Transverse colon (tissue), 4 donors: ENCODE measurements around the gene HECTD2. TPM values are rescaled to one million over a fixed set of nuclear protein-coding genes. Genes with fewer than 3 reads are reported as not detected.

Experiments used
- DNase-seq: peaks from one replicate; pipeline ENCODE4 v3.0.0-alpha.2; 2019
- H3K27ac ChIP-seq, 4 donors: fragments of 200-600 bp; sonication (generic); 2 replicates each; pipeline ENCODE4 v1.5.1; 2016 to 2018; ENCODE audit warnings: inconsistent platforms in 4 of 4
- H3K27me3 ChIP-seq: fragments of 200-600 bp; sonication (generic); 2 replicates; pipeline ENCODE4 v1.5.1; 2017; ENCODE audit warnings: inconsistent platforms
- H3K36me3 ChIP-seq, 4 donors: fragments of 200-600 bp; sonication (generic); 2 replicates each; pipeline ENCODE4 v1.5.1; 2017 to 2019; ENCODE audit warnings: inconsistent platforms in 4 of 4
- H3K4me1 ChIP-seq, 4 donors: fragments of 200-600 bp; sonication (generic); 2 replicates each; pipeline ENCODE4 v1.5.1; 2017 to 2020; ENCODE audit warnings: inconsistent platforms in 4 of 4
- H3K4me3 ChIP-seq, 4 donors: fragments of 200-600 bp; sonication (generic); 1 replicate in 1 of 4; 2 replicates in 3 of 4; pipeline versions ENCODE4 v1.5.1 to v1.6.1; 2017 to 2019; ENCODE audit warnings: inconsistent platforms in 4 of 4
- H3K9me3 ChIP-seq, 2 donors: fragments of 200-600 bp; sonication (generic); 2 replicates each; pipeline ENCODE4 v1.5.1; 2017 to 2019; ENCODE audit warnings: inconsistent platforms in 2 of 2
- CTCF ChIP-seq, 5 experiments: fragments of 200-600 bp in 3 of 5; fragments of 450-650 bp in 2 of 5; sonication (generic) in 3 of 5; IDR thresholded peaks; 1 replicate in 2 of 5; 2 replicates in 3 of 5; pipeline ENCODE4 v1.5.1; 2016 to 2017; ENCODE audit warnings: antibody characterized with exemption in 5 of 5, inconsistent platforms in 3 of 5, mild to moderate bottlenecking in 2 of 5, moderate library complexity in 1 of 5
- EP300 ChIP-seq: sonication (generic); formaldehyde crosslinking; IDR thresholded peaks from one replicate; pipeline ENCODE4 v1.6.1; 2017; ENCODE audit warnings: antibody characterized with exemption, low read depth
- POLR2A ChIP-seq: fragments of 450-650 bp; IDR thresholded peaks from one replicate; pipeline ENCODE4 v1.6.1; 2016; ENCODE audit warnings: antibody characterized with exemption, mild to moderate bottlenecking, moderate library complexity
- POLR2AphosphoS5 ChIP-seq, 3 donors: sonication (generic); formaldehyde crosslinking; IDR thresholded peaks; one replicate each; pipeline ENCODE4 v1.6.1; 2016; ENCODE audit warnings: antibody characterized with exemption in 3 of 3
- WGBS, 2 donors: methylation state at CpG; one replicate each; pipeline ENCODE4 v1.1.5; 2018; ENCODE audit warnings: low coverage in 1 of 2; 5-methylcytosine and 5-hydroxymethylcytosine counted together
- in situ Hi-C, 4 donors: fragments of 200-750 bp; cut with MboI; loops; one replicate each; pipeline versions ENCODE4 v1.15.0 to v1.15.1; 2017; ENCODE audit warnings: low sequenced_read_pairs in 3 of 4, low pct_ligation_motif_present in 1 of 4, low pct_unique_long_range_greater_than_20kb in 1 of 4
- intact Hi-C: fragments of 100-400 bp; cut with DNase I; formaldehyde crosslinking; loops from one replicate; pipeline ENCODE4 v1.15.1; 2023; ENCODE audit warnings: low total_unique reads
- total RNA-seq, 4 donors: library from RNA; depleted of rRNA; stranded (reverse); fragments of >200 nt; gene quantifications; one replicate each; pipeline ENCODE4 v1.1.0, GENCODE V29; 2016

The HECTD2 gene
- total RNA-seq, 4 donors from 2014 or later = 6.8 to 10.3 (median 8.1) TPM

DNA sequence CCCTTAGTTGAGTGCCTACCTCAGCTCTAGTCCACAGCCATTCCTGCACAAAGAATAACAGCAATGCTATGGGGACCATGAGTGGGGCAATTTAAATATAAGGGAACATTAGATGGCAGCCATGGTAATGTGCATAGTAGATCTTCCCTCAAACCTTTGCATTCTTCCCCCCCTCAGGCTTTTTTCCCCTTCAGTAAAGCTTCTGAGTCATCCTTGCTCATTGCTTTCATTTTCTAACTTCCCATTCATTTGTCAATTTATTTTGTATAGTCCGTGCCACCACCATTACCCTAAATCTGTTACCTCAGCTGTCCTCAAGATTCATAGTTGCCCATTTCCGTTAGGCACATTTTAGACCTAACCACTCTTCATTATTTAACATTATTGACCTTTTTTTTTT, 10.7 kb downstream of the HECTD2 start:
- no peak for DNase-seq
- intact Hi-C loops = no loop called here
- Histone ChIP-seq H3K27ac (no peak overlapping the region), H3K4me3 (no peak overlapping the region), H3K9me3 (no peaks in the 10 kb centered on the region), H3K36me3 (no peaks in the 10 kb centered on the region), H3K4me1 (peaks cover 4 to 13% (median 7%) of the 10 kb centered on the region in 4 donors), H3K27me3 (no peaks in the 10 kb centered on the region)
- in situ Hi-C loops = no loop called here
- 66 to 81% methylated on average over 2 of the region's 2 CpGs for WGBS, 2 donors
- TF ChIP-seq POLR2AphosphoS5 (IDR thresholded peaks at IDR 0.05) (no peak), POLR2A (no peak), CTCF (IDR thresholded peaks at IDR 0.05) (no peak), EP300 (no peak)

DNA sequence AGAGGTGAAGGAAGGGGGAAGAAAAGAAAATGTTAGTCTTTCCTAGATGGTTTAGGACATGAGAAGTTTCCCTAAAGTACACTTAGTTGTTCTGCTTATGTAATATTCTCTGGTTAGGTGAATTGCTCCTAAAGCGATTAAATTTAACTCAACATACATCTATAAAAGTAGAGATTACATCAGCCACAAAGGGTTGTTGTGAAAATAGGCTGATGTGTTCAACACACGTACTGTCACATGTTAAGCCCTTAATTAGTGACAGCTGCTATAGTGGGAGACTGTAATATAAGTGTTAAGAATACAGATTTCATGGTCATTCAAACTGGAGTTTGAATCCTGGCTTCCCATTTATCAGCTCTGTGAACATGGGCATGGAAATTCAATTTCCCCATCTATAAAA, 12.8 kb downstream of the HECTD2 start:
- Histone ChIP-seq H3K36me3 (no peaks in the 10 kb centered on the region), H3K27ac (no peak overlapping the region), H3K4me3 (no peak overlapping the region), H3K9me3 (no peaks in the 10 kb centered on the region), H3K27me3 (no peaks in the 10 kb centered on the region), H3K4me1 (no peaks in the 10 kb centered on the region)
- in situ Hi-C loops = no loop called here
- DNase-seq = no peak
- intact Hi-C loops = no loop called here
- 51 to 70% methylated on average over 2 of the region's 2 CpGs for WGBS, 2 donors
- TF ChIP-seq CTCF (IDR thresholded peaks at IDR 0.05) = no peak
- no peak for TF ChIP-seq EP300
- TF ChIP-seq POLR2A = no peak
- TF ChIP-seq POLR2AphosphoS5 (IDR thresholded peaks at IDR 0.05) = no peak

DNA sequence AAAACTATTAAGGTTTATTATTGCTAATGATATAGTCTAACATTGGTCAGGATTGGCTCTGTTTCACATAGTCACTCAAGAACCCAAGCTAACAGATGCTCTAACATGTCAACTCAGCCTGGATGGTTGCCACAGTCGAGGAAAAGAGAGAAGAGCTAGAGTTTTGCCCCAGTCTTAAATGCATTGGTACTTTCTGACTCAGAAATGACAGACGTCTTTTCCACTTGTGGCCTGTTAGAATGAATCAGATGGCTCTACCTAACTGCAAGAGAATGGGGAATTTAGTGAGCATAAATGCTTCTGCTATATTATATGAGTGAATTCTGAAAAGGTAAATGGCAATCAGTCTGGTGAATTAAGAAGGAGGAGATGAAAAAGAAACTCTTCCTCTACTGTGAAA, 13.9 kb downstream of the HECTD2 start:
- DNase-seq = no peak
- H3K4me3 ChIP-seq = no peak overlapping the region
- H3K27me3 ChIP-seq = no peaks in the 10 kb centered on the region
- no peak for TF ChIP-seq EP300
- TF ChIP-seq POLR2AphosphoS5 (IDR thresholded peaks at IDR 0.05) = no peak
- no peak for TF ChIP-seq POLR2A
- intact Hi-C loops (no loop called here), in situ Hi-C loops (no loop called here)
- H3K9me3 ChIP-seq = no peaks in the 10 kb centered on the region
- no peaks in the 10 kb centered on the region for H3K36me3 ChIP-seq
- no peak overlapping the region for H3K27ac ChIP-seq
- 61 to 63% methylated on average over 2 of the region's 2 CpGs for WGBS, 2 donors
- no peaks in the 10 kb centered on the region for H3K4me1 ChIP-seq

DNA sequence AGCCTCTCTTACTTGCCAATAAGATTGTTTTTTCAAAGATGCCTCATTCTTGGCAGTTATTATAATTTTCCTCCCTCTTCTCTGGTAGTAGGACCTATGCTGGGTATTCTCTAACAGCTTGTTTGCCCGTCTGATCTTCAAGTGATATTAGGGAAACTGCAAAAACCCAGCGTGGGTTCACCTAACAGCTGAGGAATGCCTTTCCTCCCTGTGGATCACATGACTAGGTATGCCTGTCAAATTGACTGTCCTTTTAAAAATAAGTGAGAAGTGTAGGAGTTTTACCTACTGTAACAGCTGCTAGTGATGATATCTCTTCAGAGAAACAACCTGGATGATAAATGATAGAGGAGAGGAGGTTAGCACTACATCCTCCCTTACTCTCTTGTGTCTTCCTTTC, 22.0 kb downstream of the HECTD2 start:
- Histone ChIP-seq H3K4me1 (peaks cover 0 to 7% (median 0%) of the 10 kb centered on the region in 4 donors), H3K27me3 (no peaks in the 10 kb centered on the region), H3K4me3 (no peak overlapping the region), H3K27ac (no peak overlapping the region), H3K9me3 (no peaks in the 10 kb centered on the region), H3K36me3 (no peaks in the 10 kb centered on the region)
- 87% methylated on average over 2 of the region's 2 CpGs; no CpG with 5 or more reads in 1 of the 2 donors for WGBS, 2 donors
- intact Hi-C loops (no loop called here), in situ Hi-C loops (no loop called here)
- TF ChIP-seq EP300 = no peak
- no peak for TF ChIP-seq POLR2A
- no peak for TF ChIP-seq POLR2AphosphoS5 (IDR thresholded peaks at IDR 0.05)
- no peak for TF ChIP-seq CTCF (IDR thresholded peaks at IDR 0.05)
- no peak for DNase-seq

DNA sequence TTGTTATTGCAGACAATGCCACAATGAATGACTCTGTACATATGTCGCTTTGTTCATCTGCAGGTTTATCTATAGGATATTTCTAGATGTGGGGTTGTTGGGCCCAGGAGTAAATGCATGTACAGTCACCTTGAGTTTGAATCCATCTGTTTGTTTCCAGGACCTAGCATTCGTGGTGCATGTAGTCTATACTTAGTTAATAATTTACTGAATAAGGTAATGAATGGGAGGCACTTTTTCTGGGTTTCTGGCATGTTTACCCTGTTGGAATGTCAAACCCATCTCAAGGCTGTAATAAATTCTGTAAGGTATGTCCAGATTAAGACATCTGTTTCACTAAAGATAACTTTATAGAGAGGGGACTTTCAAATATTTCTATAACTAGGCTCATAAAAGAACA, 23.5 kb downstream of the HECTD2 start:
- DNase-seq = no peak
- TF ChIP-seq POLR2AphosphoS5 (IDR thresholded peaks at IDR 0.05) = no peak
- TF ChIP-seq EP300 = no peak
- no peak for TF ChIP-seq POLR2A
- no peak for TF ChIP-seq CTCF (IDR thresholded peaks at IDR 0.05)
- H3K27me3 ChIP-seq = no peaks in the 10 kb centered on the region
- in situ Hi-C loops = no loop called here
- H3K4me1 ChIP-seq = peaks cover 0 to 7% (median 0%) of the 10 kb centered on the region in 4 donors
- H3K9me3 ChIP-seq = no peaks in the 10 kb centered on the region
- no peak overlapping the region for H3K4me3 ChIP-seq
- no peak overlapping the region for H3K27ac ChIP-seq
- 56 to 58% methylated on average over 2 of the region's 2 CpGs for WGBS, 2 donors
- no peaks in the 10 kb centered on the region for H3K36me3 ChIP-seq
- intact Hi-C loops = no loop called here
